CD4-positive, alpha-beta T cell treated with Interferon alpha-2 for 1 hour (primary cell): ENCODE data around the gene TMEM167B.
"Not testable (repeated sequence)": the region's sequence is repeated elsewhere in the genome, so short reads cannot be mapped to it uniquely, and the experiment has no call there.

Source experiments
- DNase-seq, 2 donors: peaks; one replicate each; pipeline ENCODE4 v3.0.0-alpha.2; 2020 to 2022

TMEM167B gene

DNA sequence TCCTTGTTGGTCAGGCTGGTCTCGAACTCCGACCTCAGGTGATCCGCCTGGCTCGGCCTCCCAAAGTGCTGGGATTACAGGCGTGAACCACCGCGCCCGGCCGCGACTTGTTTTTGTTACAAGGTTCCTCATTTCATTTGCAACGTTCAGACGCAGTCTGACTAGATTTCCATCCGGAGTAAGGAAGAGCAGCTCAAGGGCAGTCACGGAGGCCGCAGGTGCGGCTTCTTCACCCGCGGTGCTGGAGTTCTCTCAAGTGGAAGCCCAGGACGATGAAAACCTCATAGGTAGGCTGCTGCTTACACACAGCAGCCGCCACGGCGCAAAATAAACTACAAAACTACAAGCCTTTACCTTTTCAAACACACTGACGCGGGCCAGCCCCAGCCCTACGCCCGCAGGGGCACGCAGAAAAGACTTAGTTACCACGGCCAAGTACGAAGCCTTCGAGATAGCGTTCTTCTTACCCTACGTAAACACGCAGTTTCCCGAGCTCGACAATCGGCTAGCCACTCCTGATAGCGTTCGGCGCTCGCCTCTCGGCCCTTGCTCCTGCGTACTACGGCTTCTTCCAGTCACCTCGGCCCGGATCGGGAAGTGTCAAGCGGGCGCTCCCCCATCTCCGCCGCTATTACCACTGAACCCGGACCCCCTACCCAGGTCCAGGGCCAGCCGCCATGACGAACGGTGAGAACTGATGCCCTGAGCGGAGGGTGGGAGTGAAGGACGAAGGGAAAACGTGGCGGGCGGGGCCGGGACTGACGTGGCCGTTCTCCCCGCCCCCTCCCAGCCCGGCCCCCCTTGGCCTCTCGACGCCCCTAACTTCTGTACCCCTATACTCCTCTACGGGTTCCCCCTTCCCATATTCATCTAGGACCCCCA, at the start of gene TMEM167B:
TMEM167B (plus strand) TSS at position 569 of the 882 bp plus-strand sequence; CDS start at position 678, 109 bp downstream.
- DNase-seq: peak; percentile 87 to 90

- DNase-seq: no peak
These were observed 49.5 kb upstream of the TMEM167B start for GRCh38 chr1:109040989-109041620.

GRCh38 chr1:109041621-109042468, 48.7 kb upstream of the TMEM167B start, which contains the start of gene WDR47:
WDR47 (minus strand) TSS chr1:109042102; CDS start chr1:109023512, 18,590 bp downstream.
- DNase-seq: peak; percentile 97

DNA sequence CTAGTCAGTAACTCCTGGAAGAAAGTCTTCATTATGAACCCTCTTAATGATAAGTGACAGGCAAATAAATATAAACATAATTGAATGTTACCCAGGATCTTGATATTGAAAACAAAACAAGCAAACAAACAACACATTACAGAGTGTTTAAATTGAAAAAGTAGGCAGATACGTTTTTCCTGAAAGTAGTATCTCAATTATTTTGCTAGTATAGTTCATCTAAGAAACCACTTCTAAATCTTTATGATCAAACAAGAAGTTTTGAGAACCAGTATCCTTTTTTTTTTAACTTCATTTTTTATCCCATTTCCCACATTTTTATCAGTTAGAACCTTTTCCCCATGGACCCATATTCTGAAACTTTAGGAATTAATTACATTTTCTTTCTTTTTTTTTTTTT, 45.0 kb upstream of the TMEM167B start:
- DNase-seq: no peak

- no peak for DNase-seq
These were observed 43.9 kb upstream of the TMEM167B start for GRCh38 chr1:109046671-109047070.

DNA sequence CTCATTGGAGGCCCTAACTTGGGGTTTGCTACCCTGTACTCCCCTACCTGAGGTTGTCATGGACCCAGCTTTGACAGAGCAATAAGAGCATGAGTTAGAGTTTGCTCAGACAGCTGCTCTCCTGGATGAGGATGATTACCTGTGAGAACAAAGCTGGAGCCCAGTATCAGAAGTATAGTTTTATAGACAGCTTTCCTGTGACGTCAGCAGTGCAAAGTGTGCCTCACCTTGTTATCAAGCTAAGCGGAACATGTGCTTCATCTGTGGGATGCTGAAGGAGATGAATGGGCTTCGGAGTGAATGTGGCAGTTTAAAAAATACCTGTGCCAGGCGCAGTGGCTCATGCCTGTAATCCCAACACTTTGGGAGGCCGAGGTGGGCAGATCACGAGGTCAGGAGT, 43.2 kb upstream of the TMEM167B start:
- no peak for DNase-seq

DNA sequence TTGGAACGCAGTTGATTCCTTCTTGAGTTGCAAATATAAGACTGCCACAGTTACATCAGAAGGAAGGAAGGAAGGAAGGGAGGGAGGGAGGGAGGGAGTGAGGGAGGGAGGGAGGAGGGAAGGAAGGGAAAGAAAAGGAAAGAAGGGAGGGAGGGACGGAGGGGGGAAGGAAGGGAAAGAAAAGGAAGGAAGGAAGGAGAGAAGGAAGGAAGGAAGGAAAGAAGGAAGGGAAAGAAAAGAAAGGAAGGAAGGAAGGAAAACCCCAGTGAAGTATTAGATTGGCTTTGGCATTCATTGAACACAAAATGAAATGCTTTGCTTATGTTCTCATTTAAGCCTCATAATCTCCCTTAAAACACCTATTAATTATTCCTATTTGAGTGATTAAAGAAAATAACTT, 42.2 kb upstream of the TMEM167B start:
- no peak for DNase-seq

GRCh38 chr1:109050228-109050995, 40.2 kb upstream of the TMEM167B start:
- DNase-seq: no peak

DNA sequence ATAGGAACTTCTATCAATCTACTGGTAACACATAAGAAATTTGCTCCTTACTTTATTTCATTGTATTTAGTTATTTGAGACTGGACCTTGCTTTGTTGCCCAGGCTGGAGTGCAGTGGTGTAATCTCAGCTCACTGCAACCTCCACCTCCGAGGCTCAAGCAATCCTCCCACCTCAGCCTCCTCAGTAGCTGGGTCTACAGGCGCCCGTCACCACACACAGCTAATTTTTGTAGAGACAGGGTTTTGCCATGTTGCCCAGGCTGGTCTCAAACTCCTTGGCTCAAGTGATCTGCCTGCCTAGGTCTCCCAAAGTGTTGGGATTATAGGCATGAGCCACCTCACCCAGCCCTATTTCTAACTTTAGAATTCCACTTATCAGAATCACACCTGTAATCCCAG, 38.4 kb upstream of the TMEM167B start:
- not testable (repeated sequence) for DNase-seq

DNA sequence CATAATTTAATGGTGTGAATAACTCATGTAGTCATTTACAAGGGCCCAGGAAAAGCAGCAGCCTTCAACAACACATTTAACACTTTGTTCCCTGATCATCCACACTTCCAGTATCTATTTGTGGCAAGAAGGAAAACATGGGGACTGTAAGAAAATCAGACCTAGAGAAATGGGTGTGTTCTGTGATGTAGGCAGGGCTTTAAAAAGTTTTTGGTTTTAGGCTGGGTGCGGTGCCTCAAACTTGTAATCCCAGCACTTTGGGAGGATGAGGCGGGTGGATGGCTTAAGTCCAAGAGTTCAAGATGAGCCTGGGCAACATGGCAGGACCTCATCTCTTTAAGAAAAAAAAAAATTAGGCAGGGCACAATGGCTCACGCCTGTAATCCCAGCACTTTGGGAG, 34.5 kb upstream of the TMEM167B start:
- no peak for DNase-seq

GRCh38 chr1:109059026-109059425, 31.5 kb upstream of the TMEM167B start:
- no peak for DNase-seq

DNA sequence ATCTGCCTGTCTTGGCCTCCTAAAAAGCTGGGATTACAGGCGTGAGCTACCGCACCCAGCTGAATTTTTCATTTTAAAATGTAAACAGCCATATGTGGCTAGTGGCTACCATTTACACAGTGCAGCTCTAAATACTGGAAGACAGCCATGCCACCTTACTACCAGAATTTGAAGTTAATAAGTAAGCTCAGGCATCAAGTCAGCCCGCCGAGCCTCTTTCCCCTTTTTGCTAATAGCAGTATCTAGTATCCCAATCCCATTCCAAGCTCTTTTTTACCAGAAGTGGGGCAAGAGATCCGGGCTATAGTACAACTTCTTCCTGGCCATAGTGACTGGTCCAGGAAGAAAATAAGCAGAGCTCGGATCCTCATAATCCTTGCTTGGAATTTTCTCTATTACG, 29.9 kb upstream of the TMEM167B start:
- DNase-seq: no peak

DNA sequence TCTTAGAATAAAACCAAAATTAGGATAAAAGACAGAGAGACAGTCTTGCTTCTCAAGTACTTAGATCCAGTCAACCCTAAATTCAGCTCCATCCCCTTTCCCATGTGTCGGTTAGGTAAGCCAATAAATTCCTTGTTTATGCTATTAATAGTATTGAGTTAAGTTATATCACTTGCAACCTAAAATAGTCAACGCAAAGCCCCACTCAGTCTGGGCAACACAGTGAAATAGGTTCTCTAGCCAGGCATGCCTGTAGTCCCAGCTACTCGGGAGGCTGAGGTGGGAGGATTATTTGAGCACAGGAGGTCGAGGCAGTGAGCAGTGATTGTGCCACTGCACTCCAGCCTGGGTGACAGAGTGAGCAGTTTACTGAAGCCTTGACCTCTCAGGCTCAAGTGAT, 29.4 kb upstream of the TMEM167B start:
- DNase-seq: no peak

DNA sequence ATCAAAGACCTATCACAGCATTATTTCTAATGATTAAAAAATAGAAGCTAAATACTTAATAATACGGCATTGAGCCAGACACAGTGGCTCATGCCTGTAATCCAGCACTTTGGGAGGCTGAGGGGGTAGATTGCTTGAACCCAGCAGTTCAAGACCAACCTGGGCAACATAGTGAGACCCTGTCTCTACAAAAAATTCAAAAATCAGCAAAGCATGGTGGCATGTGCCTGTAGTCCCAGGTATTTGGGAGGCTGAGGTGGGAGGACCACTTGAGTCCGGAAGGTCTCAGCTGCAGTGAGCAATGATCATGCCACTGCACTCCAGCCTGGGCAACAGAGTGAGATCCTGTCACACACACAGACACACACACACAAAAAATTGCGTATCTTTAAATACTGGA, 25.4 kb upstream of the TMEM167B start:
- no peak for DNase-seq

DNA sequence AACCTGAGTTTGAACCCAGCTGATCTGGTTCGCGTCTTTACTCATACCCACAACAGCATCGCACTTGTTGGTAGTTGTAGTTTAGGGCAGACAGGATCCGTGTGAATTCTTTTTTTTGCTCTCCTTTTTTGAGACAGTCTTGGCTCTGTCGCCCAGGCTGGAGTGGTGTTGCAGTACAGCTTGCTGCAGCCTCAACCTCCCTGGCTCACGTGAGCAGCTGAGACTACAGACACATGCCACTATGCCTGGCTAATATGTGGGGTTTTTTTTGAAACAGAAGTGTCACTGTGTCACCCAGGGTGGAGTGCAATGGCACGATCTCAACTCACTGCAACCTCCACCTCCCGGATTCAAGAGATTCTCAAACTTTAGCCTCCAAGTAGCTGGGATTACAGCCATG, 22.7 kb upstream of the TMEM167B start:
- DNase-seq: no peak

- DNase-seq: no peak
These were observed 21.3 kb upstream of the TMEM167B start for GRCh38 chr1:109069294-109069693.

DNA sequence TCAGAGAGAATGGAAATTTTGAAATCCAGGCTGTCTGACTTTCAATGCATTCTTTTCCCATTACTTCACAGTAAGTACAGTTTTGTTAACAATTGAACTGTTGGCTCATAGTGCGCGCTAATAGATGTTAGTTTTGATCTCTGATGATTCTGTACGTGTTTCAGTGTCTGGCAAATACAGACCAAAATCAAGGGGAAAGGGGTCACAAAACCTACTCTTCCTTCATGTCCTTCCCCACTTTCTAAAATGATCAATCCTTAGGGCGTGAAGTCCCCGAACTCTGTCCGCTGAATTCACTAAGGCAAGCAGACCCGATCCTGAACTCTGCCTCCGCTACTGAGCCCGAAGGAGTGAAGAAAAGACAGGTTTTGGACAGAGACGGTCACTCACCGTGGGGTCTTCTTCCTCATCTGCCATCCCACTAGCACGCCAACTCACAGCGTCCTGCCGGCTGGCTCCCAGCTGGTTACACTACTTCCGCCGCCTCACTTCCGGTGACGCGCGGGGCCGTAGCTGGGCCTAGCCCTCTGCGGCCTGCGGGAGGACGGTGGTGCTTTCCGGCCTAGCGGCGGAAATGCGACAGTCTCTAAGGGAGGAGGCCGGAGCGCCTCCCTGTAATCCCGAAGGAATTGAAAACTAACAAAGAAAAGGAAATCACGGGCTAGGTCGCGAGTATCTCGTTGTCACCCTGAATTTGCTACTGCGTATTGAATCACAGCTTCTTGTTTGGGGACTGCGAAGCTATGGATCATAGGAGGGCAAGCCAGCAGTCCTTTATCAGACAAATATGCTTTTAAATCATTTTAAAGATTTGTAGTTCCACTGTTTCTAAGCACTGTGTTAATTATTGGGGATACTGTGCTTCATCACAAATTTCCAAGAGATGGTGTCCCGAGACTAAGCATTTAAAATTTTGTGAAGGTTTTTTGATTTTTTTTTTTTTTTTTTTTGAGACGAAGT, 14.8 kb upstream of the TMEM167B start, which contains the start of gene TAF13:
TAF13 (minus strand) TSS at position 473 of the 960 bp plus-strand sequence; CDS start at position 417, 56 bp downstream.
- peak; percentile 88 to 89 for DNase-seq

GRCh38 chr1:109078317-109078716, 12.2 kb upstream of the TMEM167B start:
- DNase-seq: no peak

- DNase-seq: no peak
These were observed 11.3 kb upstream of the TMEM167B start for GRCh38 chr1:109079240-109079622.

- DNase-seq: no peak
These were observed 10.0 kb upstream of the TMEM167B start for GRCh38 chr1:109080441-109081082.

GRCh38 chr1:109083501-109083900, 7.1 kb upstream of the TMEM167B start:
- DNase-seq: no peak
